Activated CD8-positive, alpha-beta T cell treated with anti-CD3 and anti-CD28 coated beads, Interleukin-2, amount 10 ng/mL, durations not matched to agents 7 days and 5 days (primary cell): ENCODE results near the gene LGALS14. TPM values are rescaled to one million over a fixed set of nuclear protein-coding genes. Genes with fewer than 3 reads are reported as not detected.
"Not testable (repeated sequence)": the region's sequence is repeated elsewhere in the genome, so short reads cannot be mapped to it uniquely, and the experiment has no call there.

Experiments
- ATAC-seq: fragments of 150-1000 bp; cut with Tn5 transposase; one replicate; pipeline ENCODE4 v1.10.0; 2021; ENCODE audit warnings: moderate library complexity
- CTCF ChIA-PET: fragments of 350-600 bp; sonication (Branson Sonifier 250); formaldehyde crosslinking; loops from one replicate; lab custom pipeline; 2021; ENCODE audit warnings: antibody characterized with exemption; lab: Charles Lee
- POLR2A ChIA-PET: fragments of 350-600 bp; sonication (Branson Sonifier 250); formaldehyde crosslinking; loops from one replicate; lab custom pipeline; 2021; ENCODE audit warnings: antibody characterized with exemption; lab: Charles Lee
- DNase-seq: peaks from one replicate; pipeline ENCODE4 v3.0.0-alpha.2; 2020
- H3K27ac Mint-ChIP-seq: one replicate; pipeline ENCODE4 v1.8.0; 2021; ENCODE audit warnings: mild to moderate bottlenecking, mixed read lengths
- H3K27me3 Mint-ChIP-seq: one replicate; pipeline ENCODE4 v1.8.0; 2021; ENCODE audit warnings: low read depth, mixed read lengths
- H3K36me3 Mint-ChIP-seq: one replicate; pipeline ENCODE4 v1.8.0; 2021; ENCODE audit warnings: low read depth, mixed read lengths
- H3K4me1 Mint-ChIP-seq: one replicate; pipeline ENCODE4 v1.8.0; 2021; ENCODE audit warnings: low read depth, mixed read lengths
- H3K4me3 Mint-ChIP-seq: one replicate; pipeline ENCODE4 v1.8.0; 2021; ENCODE audit warnings: mild to moderate bottlenecking, mixed read lengths
- H3K9me3 Mint-ChIP-seq: one replicate; pipeline ENCODE4 v1.8.0; 2022; ENCODE audit warnings: mixed read lengths; ENCODE audit not compliant: insufficient read depth
- total RNA-seq, 2 experiments: library from RNA; stranded (reverse); gene quantifications; one replicate each; pipeline ENCODE4 v1.2.3, GENCODE V29; 2021

Gene LGALS14
- total RNA-seq, 2 experiments from 2014 or later, result not detected

DNA sequence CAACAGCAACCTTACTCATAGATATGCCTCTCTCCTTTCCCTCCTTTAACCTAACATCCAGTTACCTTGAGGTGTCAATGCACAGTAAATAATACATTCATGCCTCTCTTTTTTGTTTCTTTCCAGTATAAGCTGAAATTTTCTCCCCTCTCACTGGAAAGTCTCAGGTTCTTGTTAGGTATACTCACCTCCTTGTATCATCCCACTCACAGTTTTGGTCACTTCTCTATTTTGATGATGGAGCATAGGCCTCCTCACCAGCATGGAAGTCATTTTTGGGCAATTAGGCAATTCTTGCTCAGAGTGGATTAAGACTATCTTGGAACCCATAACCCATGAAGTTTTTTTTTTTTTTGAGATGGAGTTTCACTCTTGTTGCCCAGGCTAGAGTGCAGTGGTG is 5.7 kb upstream of the LGALS14 start:
- ChIA-PET POLR2A (no interaction called here), CTCF (no interaction called here)
- Mint-ChIP-seq H3K4me1 (no peaks in the 10 kb centered on the region), H3K27me3 (peaks cover 36% of the 10 kb centered on the region), H3K9me3 (no peaks in the 10 kb centered on the region), H3K4me3 (no peak overlapping the region), H3K36me3 (no peaks in the 10 kb centered on the region), H3K27ac (no peak overlapping the region)
- DNase-seq (no peak), ATAC-seq (no peak)

DNA sequence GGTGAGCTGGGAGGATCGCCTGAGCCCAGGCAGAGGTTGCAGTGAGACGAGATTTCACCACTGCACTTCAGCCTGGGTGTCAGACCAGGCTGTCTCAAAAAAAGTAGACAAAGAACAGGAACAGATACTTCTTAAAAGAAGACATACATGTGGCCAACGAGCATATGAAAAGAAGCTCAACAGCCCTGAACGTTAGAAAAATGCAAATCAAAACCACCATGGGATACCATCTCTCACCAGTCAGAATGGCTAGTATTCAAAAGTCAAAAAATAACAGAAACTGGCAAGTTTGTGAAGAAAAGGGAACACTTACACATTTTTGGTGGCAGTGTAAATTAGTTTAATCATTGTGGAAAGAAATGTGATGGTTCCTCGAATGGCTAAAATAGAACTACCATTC is 3.0 kb upstream of the LGALS14 start:
- Mint-ChIP-seq H3K9me3 (no peaks in the 10 kb centered on the region), H3K27me3 (peaks cover 27% of the 10 kb centered on the region), H3K27ac (no peak overlapping the region), H3K36me3 (peaks cover 4% of the 10 kb centered on the region), H3K4me3 (no peak overlapping the region), H3K4me1 (peaks cover 14% of the 10 kb centered on the region)
- ChIA-PET POLR2A (no interaction called here), CTCF (interaction anchor here (1.6 kb wide), 1 partner anchor 30 kb away, joined by 4 read pairs; no protein-coding TSS in a partner anchor)
- ATAC-seq (no peak), DNase-seq (no peak)

DNA sequence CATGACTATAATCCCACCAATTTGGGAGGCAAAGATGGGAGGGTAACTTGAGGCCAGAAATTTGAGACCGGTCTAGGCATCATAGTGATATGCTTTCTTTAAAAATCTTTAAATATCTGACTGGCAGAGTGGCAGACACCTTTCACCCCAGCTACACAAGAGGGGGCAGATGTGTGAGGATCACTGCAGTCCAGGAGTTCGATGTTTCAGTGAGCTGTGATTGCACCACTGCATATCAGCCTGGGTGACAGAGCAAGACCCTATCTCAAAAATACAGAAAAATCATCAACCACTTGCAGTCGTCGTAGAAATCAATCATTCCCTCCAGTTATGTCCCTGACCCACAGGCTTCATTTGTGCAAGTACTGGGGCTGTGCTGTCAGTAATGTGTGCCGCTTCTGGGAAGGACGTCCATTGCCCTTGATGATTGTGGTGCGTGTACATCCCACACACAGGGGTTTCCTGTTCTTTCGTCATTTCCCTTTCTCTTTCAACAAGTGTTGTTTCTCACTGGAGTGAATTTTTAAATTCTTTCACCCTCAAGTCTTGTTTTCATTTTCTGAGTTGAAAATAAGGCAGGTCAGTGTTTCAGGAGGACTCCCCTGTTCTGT is 1.4 kb downstream of the LGALS14 start:
- Mint-ChIP-seq H3K4me1 (peaks cover 20% of the 10 kb centered on the region), H3K36me3 (peaks cover 4% of the 10 kb centered on the region), H3K4me3 (no peak overlapping the region), H3K27ac (peak overlapping the region; percentile 86), H3K9me3 (no peaks in the 10 kb centered on the region), H3K27me3 (peaks cover 7% of the 10 kb centered on the region)
- ChIA-PET POLR2A (no interaction called here), CTCF (interaction anchor here (0.9 kb wide), 1 partner anchor 137 kb away, joined by 3 read pairs; no protein-coding TSS in a partner anchor)
- peak; percentile 35 for DNase-seq
- ATAC-seq, result no peak

DNA sequence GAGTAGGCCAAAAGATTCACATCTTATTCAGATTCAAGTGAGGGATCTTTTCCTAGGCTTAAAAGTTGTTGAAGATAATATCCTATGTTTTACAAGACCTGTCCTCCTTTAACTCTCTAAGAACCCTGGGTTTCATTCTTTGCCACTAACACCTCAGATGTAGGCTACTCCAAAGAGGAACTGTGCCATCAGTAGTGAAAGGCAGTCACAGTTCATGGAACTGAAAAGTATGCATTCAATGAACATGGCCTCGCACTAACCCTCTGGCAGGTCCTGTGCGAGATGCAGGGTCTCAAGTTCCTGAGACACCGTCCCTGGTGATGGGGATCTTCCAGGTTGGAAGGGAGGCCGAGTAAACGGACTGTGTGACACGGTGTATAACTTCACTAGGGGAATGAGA is 4.3 kb downstream of the LGALS14 start:
- Mint-ChIP-seq H3K36me3 (peaks cover 4% of the 10 kb centered on the region), H3K9me3 (no peaks in the 10 kb centered on the region), H3K27me3 (peaks cover 16% of the 10 kb centered on the region), H3K27ac (no peak overlapping the region), H3K4me3 (no peak overlapping the region), H3K4me1 (peaks cover 20% of the 10 kb centered on the region)
- ChIA-PET CTCF (no interaction called here), POLR2A (no interaction called here)
- DNase-seq, result no peak
- no peak for ATAC-seq

DNA sequence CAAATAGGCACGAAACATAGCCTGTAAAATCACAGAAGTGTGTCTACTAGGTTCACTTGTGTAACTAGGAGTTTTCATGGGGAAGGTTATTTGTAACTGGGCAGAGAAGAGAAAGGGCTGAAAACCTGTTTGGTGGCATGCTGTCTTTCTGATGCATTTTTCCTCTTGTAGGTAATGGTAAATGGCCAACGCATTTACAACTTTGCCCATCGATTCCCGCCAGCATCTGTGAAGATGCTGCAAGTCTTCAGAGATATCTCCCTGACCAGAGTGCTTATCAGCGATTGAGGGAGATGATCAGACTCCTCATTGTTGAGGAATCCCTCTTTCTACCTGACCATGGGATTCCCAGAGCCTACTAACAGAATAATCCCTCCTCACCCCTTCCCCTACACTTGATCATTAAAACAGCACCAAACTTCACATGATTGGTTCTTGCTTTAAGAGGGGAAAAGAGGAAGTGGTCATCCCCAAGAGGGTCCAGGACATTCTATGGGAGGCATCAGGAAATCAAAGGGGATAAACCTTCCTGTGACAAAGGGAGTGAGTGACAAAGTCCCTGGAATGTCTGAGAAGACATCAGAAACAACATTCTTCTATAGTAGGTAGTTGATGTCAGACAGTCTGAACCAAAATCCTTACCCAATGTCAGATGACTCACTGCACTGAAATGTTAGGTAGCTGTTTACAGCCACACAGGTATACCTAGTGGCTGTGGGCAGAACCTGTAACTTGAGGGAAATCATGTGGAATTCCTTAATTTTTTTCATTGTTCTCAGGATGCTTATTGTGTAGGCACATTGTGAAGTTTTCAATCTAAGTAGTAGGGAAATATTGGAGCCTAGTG is 5.0 kb downstream of the LGALS14 start:
- ChIA-PET CTCF (no interaction called here), POLR2A (no interaction called here)
- Mint-ChIP-seq H3K4me3 (no peak overlapping the region), H3K36me3 (peaks cover 4% of the 10 kb centered on the region), H3K9me3 (no peaks in the 10 kb centered on the region), H3K27me3 (peaks cover 18% of the 10 kb centered on the region), H3K27ac (no peak overlapping the region), H3K4me1 (peaks cover 20% of the 10 kb centered on the region)
- ATAC-seq (no peak), DNase-seq (no peak)

DNA sequence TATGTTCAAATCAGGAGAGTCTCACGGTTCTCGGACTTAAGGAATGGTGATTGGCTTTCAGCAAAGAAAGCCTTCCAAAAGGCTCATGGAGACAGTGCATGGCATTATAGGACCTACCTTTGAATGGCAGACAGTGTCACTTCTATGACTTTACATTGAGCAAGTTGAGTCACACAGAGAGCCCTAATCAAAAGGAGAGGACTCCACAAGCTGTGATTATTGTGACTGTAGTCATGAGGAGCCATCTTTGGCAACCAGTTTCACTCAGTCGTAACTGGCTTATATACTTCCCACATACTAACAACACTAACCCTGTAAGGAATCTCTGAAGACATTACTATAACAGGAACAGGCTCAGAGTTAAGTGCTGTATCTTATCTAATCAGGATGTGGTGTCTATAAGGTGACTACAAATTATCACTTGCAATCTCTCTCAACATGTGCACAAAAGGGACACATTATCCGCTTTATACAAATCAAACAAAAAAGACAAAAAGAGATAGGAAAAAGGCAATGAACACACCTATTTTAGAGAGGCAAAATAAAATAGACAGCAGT is 6.1 kb downstream of the LGALS14 start:
- Mint-ChIP-seq H3K36me3 (peaks cover 4% of the 10 kb centered on the region), H3K4me1 (peaks cover 15% of the 10 kb centered on the region), H3K27ac (no peak overlapping the region), H3K27me3 (peaks cover 22% of the 10 kb centered on the region), H3K4me3 (no peak overlapping the region), H3K9me3 (no peaks in the 10 kb centered on the region)
- ATAC-seq (no peak), DNase-seq (no peak)
- ChIA-PET CTCF (no interaction called here), POLR2A (no interaction called here)

DNA sequence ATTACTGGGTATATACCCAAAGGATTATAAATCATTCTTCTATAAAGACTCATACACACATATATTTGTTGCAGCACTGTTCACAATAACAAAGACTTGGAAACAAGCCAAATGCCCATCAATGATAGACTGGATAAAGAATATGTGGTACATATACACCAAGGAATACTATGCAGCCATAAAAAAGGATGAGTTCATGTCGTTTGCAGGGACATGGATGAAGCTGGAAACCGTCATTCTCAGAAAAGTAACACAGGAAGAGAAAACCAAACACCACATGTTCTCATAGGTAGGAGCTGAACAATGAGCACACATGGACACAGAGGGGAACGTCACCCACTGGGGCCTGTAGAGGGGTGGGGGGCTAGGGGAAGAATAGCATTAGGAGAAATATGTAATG is 15.9 kb downstream of the LGALS14 start:
- H3K36me3 Mint-ChIP-seq, ATAC-seq, H3K4me3 Mint-ChIP-seq, DNase-seq, H3K4me1 Mint-ChIP-seq, H3K27ac Mint-ChIP-seq, H3K9me3 Mint-ChIP-seq, POLR2A ChIA-PET: not testable (repeated sequence)
- CTCF ChIA-PET, result interaction anchor here (0.6 kb wide), 1 partner anchor 123 kb away, joined by 3 read pairs; no protein-coding TSS in a partner anchor
- peaks cover 39% of the 10 kb centered on the region for H3K27me3 Mint-ChIP-seq

DNA sequence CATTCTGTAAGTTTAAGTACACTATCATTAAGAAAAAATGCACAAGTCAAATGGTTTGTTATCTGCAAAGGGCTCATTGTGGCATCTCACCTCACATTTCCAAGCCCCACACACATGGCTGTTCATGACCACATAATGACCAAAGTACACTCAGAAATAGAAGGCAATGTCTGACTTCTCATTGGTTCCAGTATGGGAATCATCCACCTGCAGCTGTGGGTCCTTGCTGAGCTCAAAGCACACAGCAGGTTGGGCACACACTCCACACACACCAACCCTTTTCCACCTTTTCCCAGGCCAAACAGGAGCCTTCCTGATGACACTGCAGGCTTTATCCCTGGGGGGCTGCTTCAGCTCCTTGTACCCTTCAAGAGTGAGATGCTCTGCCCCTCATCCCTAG is 21.7 kb downstream of the LGALS14 start:
- Mint-ChIP-seq H3K4me3 (no peak overlapping the region), H3K27me3 (peaks cover 41% of the 10 kb centered on the region), H3K36me3 (no peaks in the 10 kb centered on the region), H3K9me3 (no peaks in the 10 kb centered on the region), H3K27ac (no peak overlapping the region), H3K4me1 (no peaks in the 10 kb centered on the region)
- ATAC-seq (no peak), DNase-seq (no peak)
- ChIA-PET POLR2A (no interaction called here), CTCF (no interaction called here)

DNA sequence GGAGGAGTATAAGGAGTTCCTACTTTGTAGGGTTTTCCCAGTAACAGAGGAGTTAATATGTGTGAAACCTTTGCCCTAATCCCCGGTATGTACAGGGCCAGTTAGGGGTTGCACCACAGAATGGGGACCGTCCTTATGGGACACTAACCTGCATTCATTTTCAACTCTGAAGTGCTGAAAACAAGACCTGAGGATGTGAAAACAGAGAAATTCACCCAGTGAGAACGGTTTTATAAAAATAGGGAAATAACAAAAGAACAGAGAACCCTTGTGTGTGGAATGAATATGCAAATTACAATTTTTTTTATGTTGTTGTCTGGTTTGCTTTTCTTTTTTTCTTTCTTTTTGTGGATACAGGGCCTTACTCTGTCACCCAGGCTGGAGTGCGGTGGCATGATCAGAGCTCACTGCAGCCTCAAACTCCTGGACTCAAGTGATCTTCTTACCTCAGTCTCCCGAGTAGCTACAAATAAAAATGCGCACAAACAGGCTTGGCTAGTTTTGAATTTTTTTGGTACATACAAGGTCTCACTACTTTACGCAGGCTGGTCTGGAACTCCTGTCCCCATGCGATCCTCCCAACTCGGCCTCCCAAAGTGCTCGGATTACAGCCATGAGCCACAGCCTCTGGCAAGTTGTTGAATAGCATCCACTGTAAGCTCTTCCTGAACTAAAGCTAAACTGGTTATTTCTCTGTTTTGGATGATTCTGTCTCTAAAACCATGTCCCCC is 23.0 kb downstream of the LGALS14 start:
- DNase-seq (no peak), ATAC-seq (no peak)
- Mint-ChIP-seq H3K27me3 (peaks cover 37% of the 10 kb centered on the region), H3K9me3 (no peaks in the 10 kb centered on the region), H3K36me3 (no peaks in the 10 kb centered on the region), H3K4me3 (no peak overlapping the region), H3K27ac (no peak overlapping the region), H3K4me1 (no peaks in the 10 kb centered on the region)
- CTCF ChIA-PET, result no interaction called here
- POLR2A ChIA-PET, result no interaction called here

DNA sequence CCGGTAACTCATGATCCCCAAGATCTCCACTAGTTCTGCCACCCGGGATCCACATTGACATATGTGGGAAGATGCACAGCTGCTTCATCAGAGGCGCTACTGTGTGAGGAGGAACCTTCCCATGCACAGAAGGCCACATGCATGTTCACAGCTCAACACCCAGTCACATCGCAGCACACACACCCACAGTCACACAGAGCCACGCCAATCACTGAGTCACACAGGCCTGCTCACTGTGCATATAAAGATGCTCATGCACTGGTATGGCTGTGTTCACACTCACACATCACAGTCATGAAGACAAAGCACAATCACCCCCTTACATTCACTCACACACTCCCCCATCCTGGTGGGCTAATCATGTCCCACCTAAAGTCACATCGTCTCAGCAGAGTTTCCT is 23.8 kb downstream of the LGALS14 start:
- Mint-ChIP-seq H3K4me3 (no peak overlapping the region), H3K27ac (no peak overlapping the region), H3K9me3 (no peaks in the 10 kb centered on the region), H3K27me3 (peaks cover 30% of the 10 kb centered on the region), H3K4me1 (no peaks in the 10 kb centered on the region), H3K36me3 (no peaks in the 10 kb centered on the region)
- ChIA-PET POLR2A (no interaction called here), CTCF (no interaction called here)
- no peak for DNase-seq
- ATAC-seq, result no peak

DNA sequence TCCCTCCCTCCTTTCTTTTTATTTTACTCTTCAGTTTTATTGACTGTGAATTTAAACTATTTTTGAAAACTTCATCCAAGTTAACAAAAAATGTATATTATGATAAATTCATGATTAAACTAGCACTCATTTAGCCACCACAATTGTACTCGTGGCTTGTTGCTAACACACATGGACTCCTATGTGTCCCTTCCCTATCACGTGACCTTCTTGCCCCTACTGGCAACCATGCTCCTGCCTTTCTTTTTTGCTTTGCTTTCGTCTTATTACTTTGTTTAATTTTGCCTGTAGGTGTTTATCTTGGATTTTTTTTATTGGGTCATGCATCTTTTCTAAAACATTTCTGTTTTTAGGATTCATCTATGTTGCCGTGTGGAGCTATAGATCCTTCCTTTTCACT is 25.3 kb downstream of the LGALS14 start:
- ATAC-seq (no peak), DNase-seq (no peak)
- Mint-ChIP-seq H3K27ac (no peak overlapping the region), H3K4me3 (no peak overlapping the region), H3K4me1 (no peaks in the 10 kb centered on the region), H3K36me3 (no peaks in the 10 kb centered on the region), H3K9me3 (no peaks in the 10 kb centered on the region), H3K27me3 (peaks cover 19% of the 10 kb centered on the region)
- POLR2A ChIA-PET, result no interaction called here
- CTCF ChIA-PET, result no interaction called here

DNA sequence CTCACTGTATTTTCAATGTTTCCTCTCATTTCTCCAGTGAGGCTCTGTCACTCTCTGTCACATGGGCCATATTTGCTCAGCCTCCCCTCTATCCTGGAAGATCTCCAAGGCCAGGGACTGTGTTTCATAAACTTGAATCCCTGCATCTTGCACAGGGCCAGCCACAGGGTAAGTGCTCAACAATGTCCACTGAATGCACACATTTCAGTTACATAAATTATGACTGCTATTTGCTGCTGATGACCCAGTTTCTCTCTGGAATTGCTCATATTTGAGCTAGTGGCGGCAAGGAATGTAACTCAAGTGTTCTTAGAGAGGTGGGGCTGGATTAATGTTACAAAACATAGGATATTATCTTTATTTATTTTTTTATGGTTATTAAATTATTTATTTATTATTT is 27.4 kb downstream of the LGALS14 start:
- Mint-ChIP-seq H3K4me1 (no peaks in the 10 kb centered on the region), H3K27ac (no peak overlapping the region), H3K4me3 (no peak overlapping the region), H3K36me3 (no peaks in the 10 kb centered on the region), H3K27me3 (peaks cover 9% of the 10 kb centered on the region), H3K9me3 (no peaks in the 10 kb centered on the region)
- ChIA-PET CTCF (no interaction called here), POLR2A (no interaction called here)
- DNase-seq, result no peak
- ATAC-seq, result no peak
